Measurements from ENCODE around the gene NTF4. TPM values are rescaled to one million over a fixed set of nuclear protein-coding genes. Genes with fewer than 3 reads are reported as not detected.
A peak's percentile ranks its signal among the peaks of the same experiment; 100 is the strongest.

The NTF4 gene
- total RNA-seq, 4 donors from 2014 or later = 1.3 to 6.8 (median 2.9) TPM

- Histone ChIP-seq H3K4me3 (peak overlapping the region; percentile 14 to 52 (median 48)), H3K36me3 (no peaks in the 10 kb centered on the region), H3K9me3 (no peaks in the 10 kb centered on the region), H3K4me1 (peaks cover 14 to 24% of the 10 kb centered on the region in 2 donors), H3K27me3 (no peaks in the 10 kb centered on the region), H3K27ac (peak overlapping the region; percentile 85 to 95 (median 92))
- peak; percentile 47 to 86 for DNase-seq
- ATAC-seq = peak; percentile 72 to 80
- in situ Hi-C loops (cut with MboI; ENCODE audit: low sequenced_read_pairs in 4 of 4) (no loop called here), intact Hi-C loops (cut with DNase I; ENCODE audit: low total_unique reads) (loop anchor here (1.0 to 5.0 kb wide), 4 partner anchors 17 to 1961 kb away; partner anchors contain the start of genes GYS1, RUVBL2 and ZC3H4)
- peak; percentile 46 to 49 for TF ChIP-seq POLR2A (IDR thresholded peaks at IDR 0.05)
- peak; percentile 27 to 60 (median 55) for TF ChIP-seq CTCF (IDR thresholded peaks at IDR 0.05 in 4 of 5, conservative IDR thresholded peaks at IDR 0.05 in 1 of 5)
Measured at GRCh38 chr19:49073514-49074378, 9.1 kb upstream of the NTF4 start.

- Histone ChIP-seq H3K4me1 (peaks cover 23 to 37% of the 10 kb centered on the region in 2 donors), H3K9me3 (no peaks in the 10 kb centered on the region), H3K27ac (peak overlapping the region; percentile 87 to 95 (median 92)), H3K4me3 (peak overlapping the region; percentile 38 to 53 (median 52)), H3K27me3 (no peaks in the 10 kb centered on the region), H3K36me3 (no peaks in the 10 kb centered on the region)
- DNase-seq (peak in 1 of 2 donors; percentile 50), ATAC-seq (peak; percentile 14 to 20)
- in situ Hi-C loops (cut with MboI; ENCODE audit: low sequenced_read_pairs in 4 of 4) = no loop called here
- no peak for TF ChIP-seq POLR2A (IDR thresholded peaks at IDR 0.05)
- TF ChIP-seq CTCF (IDR thresholded peaks at IDR 0.05 in 4 of 5, conservative IDR thresholded peaks at IDR 0.05 in 1 of 5) = no peak
- intact Hi-C loops (cut with DNase I; ENCODE audit: low total_unique reads) = loop anchor here (5.0 kb wide), 2 partner anchors 80 to 1960 kb away; partner anchors contain the start of genes GYS1, RUVBL2 and ZC3H4
Measured at GRCh38 chr19:49071860-49072547, 7.4 kb upstream of the NTF4 start.

GRCh38 chr19:49070416-49070815, 5.8 kb upstream of the NTF4 start:
- Histone ChIP-seq H3K27ac (peak overlapping the region; percentile 87 to 95 (median 92)), H3K4me1 (peaks cover 37 to 53% of the 10 kb centered on the region in 2 donors), H3K36me3 (no peaks in the 10 kb centered on the region), H3K27me3 (peaks cover 0 to 2% (median 0%) of the 10 kb centered on the region in 3 donors), H3K9me3 (no peaks in the 10 kb centered on the region), H3K4me3 (no peak overlapping the region)
- ATAC-seq (no peak), DNase-seq (no peak)
- TF ChIP-seq POLR2A (IDR thresholded peaks at IDR 0.05) (no peak), CTCF (IDR thresholded peaks at IDR 0.05 in 4 of 5, conservative IDR thresholded peaks at IDR 0.05 in 1 of 5) (no peak)
- intact Hi-C loops (cut with DNase I; ENCODE audit: low total_unique reads) (loop anchor here (5.0 kb wide), 2 partner anchors 78 to 1958 kb away; partner anchors contain the start of genes GYS1, RUVBL2 and ZC3H4), in situ Hi-C loops (cut with MboI; ENCODE audit: low sequenced_read_pairs in 4 of 4) (no loop called here)

GRCh38 chr19:49069026-49069425, 4.4 kb upstream of the NTF4 start:
- no peak for TF ChIP-seq CTCF (IDR thresholded peaks at IDR 0.05 in 4 of 5, conservative IDR thresholded peaks at IDR 0.05 in 1 of 5)
- TF ChIP-seq POLR2A (IDR thresholded peaks at IDR 0.05) = no peak
- Histone ChIP-seq H3K4me3 (no peak overlapping the region), H3K9me3 (no peaks in the 10 kb centered on the region), H3K36me3 (no peaks in the 10 kb centered on the region), H3K27ac (peak overlapping the region; percentile 23 to 95 (median 90)), H3K4me1 (peaks cover 38 to 62% of the 10 kb centered on the region in 2 donors), H3K27me3 (peaks cover 0 to 2% (median 0%) of the 10 kb centered on the region in 3 donors)
- intact Hi-C loops (cut with DNase I; ENCODE audit: low total_unique reads) (no loop called here), in situ Hi-C loops (cut with MboI; ENCODE audit: low sequenced_read_pairs in 4 of 4) (no loop called here)
- ATAC-seq (no peak), DNase-seq (no peak)
